OCI-LY3 (cell line): ENCODE results near the gene TBK1.

Source experiments
- H2AFZ ChIP-seq: fragments of 200-600, 300-600 bp; shearing (Covaris generic); 2 replicates; pipeline ENCODE4 v1.6.0; 2014; ENCODE audit warnings: antibody characterized with exemption, low read depth, low read length
- H3K27ac ChIP-seq: fragments of 200-600, 300-600 bp; sonication (generic); 2 replicates; pipeline ENCODE4 v1.5.1; 2014; ENCODE audit warnings: mild to moderate bottlenecking, low read length, moderate library complexity, mixed read lengths
- H3K27me3 ChIP-seq: fragments of 200-600, 300-600 bp; sonication (generic); 2 replicates; pipeline ENCODE4 v1.6.1; 2014; ENCODE audit warnings: low read depth, low read length, mixed read lengths
- H3K36me3 ChIP-seq: fragments of 200-600, 300-600 bp; sonication (generic); replicated peaks from 2 replicates; pipeline ENCODE3; 2014; ENCODE audit warnings: low read depth, low read length, mixed read lengths
- H3K4me1 ChIP-seq: fragments of 300-600, 200-600 bp; sonication (generic); 2 replicates; pipeline ENCODE4 v1.6.1; 2014; ENCODE audit warnings: low read length, mixed read lengths
- H3K4me2 ChIP-seq: fragments of 200-600, 300-600 bp; sonication (generic); 2 replicates; pipeline ENCODE4 v1.6.1; 2014; ENCODE audit warnings: low read length, mixed read lengths
- H3K4me3 ChIP-seq: fragments of 300-600, 200-600 bp; sonication (generic); 2 replicates; pipeline ENCODE4 v1.5.1; 2014; ENCODE audit warnings: antibody characterized with exemption, mild to moderate bottlenecking, low read length, moderate library complexity
- H3K79me2 ChIP-seq: fragments of 300-600, 200-600 bp; shearing (Covaris generic); 2 replicates; pipeline ENCODE4 v1.6.1; 2014; ENCODE audit warnings: mild to moderate bottlenecking, low read length, mixed read lengths
- H3K9ac ChIP-seq: fragments of 300-600, 200-600 bp; shearing (Covaris generic); 2 replicates; pipeline ENCODE4 v1.6.0; 2014; ENCODE audit warnings: mild to moderate bottlenecking, low read length, moderate library complexity
- H3K9me3 ChIP-seq: fragments of 200-600, 300-600 bp; shearing (Covaris generic); 2 replicates; pipeline ENCODE4 v1.6.1; 2014; ENCODE audit warnings: low read length, mixed read lengths; ENCODE audit not compliant: insufficient read depth
- H4K20me1 ChIP-seq: fragments of 200-600, 300-600 bp; sonication (generic); 2 replicates; pipeline ENCODE4 v1.6.1; 2016; ENCODE audit warnings: low read length, mixed read lengths; ENCODE audit not compliant: insufficient read depth
- CTCF ChIP-seq: fragments of 200-600, 300-600 bp; sonication (generic); IDR thresholded peaks from 2 replicates; pipeline ENCODE4 v1.5.1; 2014; ENCODE audit warnings: antibody characterized with exemption, low read length, low read depth
- EZH2phosphoT487 ChIP-seq: fragments of 200-600 bp; shearing (Covaris generic); IDR thresholded peaks from 2 replicates; pipeline ENCODE4 v1.6.1; 2018; ENCODE audit warnings: antibody characterized with exemption, mixed run types, low read depth

Gene TBK1

GRCh38 chr12:64525461-64526160 is 73.7 kb downstream of the TBK1 start:
- Histone ChIP-seq H4K20me1 (no peaks in the 10 kb centered on the region), H3K4me2 (no peak overlapping the region), H3K4me1 (peaks cover 15% of the 10 kb centered on the region), H3K27ac (no peak overlapping the region), H3K9me3 (no peaks in the 10 kb centered on the region), H3K4me3 (no peak overlapping the region), H3K27me3 (no peaks in the 10 kb centered on the region), H3K9ac (no peak overlapping the region), H2AFZ (no peak overlapping the region), H3K36me3 (no peaks in the 10 kb centered on the region), H3K79me2 (no peaks in the 10 kb centered on the region)
- TF ChIP-seq EZH2phosphoT487 (no peak), CTCF (no peak)

- Histone ChIP-seq H3K27ac (no peak overlapping the region), H3K4me2 (no peak overlapping the region), H3K27me3 (no peaks in the 10 kb centered on the region), H2AFZ (no peak overlapping the region), H3K9ac (no peak overlapping the region), H3K36me3 (no peaks in the 10 kb centered on the region), H4K20me1 (no peaks in the 10 kb centered on the region), H3K4me3 (no peak overlapping the region), H3K4me1 (peaks cover 15% of the 10 kb centered on the region), H3K79me2 (no peaks in the 10 kb centered on the region), H3K9me3 (no peaks in the 10 kb centered on the region)
- TF ChIP-seq CTCF, result no peak
- TF ChIP-seq EZH2phosphoT487, result no peak
Measured at GRCh38 chr12:64526859-64527258, 74.9 kb downstream of the TBK1 start.

DNA sequence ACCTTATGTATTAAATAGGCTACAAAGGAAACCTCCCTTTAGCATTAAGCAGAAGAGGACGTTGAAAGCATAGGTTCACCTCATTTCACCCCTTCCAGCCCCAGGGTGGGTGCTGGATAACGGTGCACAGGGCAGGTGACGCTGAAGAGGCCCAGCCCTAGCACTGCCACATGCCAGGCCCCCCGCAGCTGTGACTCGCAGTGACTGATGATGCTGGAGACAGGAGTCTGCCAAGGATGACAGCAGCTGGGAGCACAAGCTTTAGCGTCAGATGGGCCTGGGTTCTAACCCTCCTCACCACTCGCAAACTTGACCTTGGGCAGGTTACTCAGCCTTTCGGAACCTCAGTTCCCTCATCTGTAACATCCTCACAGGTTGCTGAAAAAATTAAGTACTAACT is 76.7 kb downstream of the TBK1 start:
- Histone ChIP-seq H3K27me3 (peaks cover 9% of the 10 kb centered on the region; the same call in 1 of the 2 replicates), H3K4me2 (no peak overlapping the region), H3K4me1 (peaks cover 17% of the 10 kb centered on the region), H3K79me2 (no peaks in the 10 kb centered on the region), H3K27ac (no peak overlapping the region), H3K9ac (no peak overlapping the region), H4K20me1 (no peaks in the 10 kb centered on the region), H2AFZ (no peak overlapping the region; the same call in 1 of the 2 replicates), H3K36me3 (no peaks in the 10 kb centered on the region), H3K4me3 (no peak overlapping the region), H3K9me3 (no peaks in the 10 kb centered on the region)
- no peak for TF ChIP-seq CTCF
- no peak for TF ChIP-seq EZH2phosphoT487

DNA sequence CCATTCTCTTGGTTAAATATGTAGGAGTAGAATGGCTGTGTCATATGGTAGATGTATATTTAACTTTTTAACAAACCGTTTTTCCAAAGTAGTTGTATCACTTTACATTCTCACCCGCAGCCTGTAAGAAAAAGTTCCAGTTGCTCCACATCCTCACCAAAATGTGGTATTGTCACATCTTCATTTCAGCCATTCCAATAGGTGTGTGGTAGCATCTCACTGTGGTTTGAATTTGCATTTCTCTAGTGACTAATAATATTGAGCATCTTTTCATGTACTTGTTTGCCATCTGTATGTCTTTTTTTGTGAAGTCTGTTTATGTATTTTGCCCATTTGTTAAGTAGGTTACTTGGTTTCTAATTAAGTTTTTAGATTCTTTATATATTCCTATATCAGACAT is 78.6 kb downstream of the TBK1 start:
- Histone ChIP-seq H3K4me1 (peaks cover 12% of the 10 kb centered on the region), H3K27me3 (peaks cover 9% of the 10 kb centered on the region; the same call in 1 of the 2 replicates), H4K20me1 (no peaks in the 10 kb centered on the region), H3K36me3 (no peaks in the 10 kb centered on the region), H2AFZ (no peak overlapping the region), H3K9ac (no peak overlapping the region), H3K9me3 (no peaks in the 10 kb centered on the region), H3K4me2 (no peak overlapping the region), H3K27ac (no peak overlapping the region), H3K79me2 (no peaks in the 10 kb centered on the region), H3K4me3 (no peak overlapping the region)
- TF ChIP-seq CTCF (no peak), EZH2phosphoT487 (no peak)
